Measurements from ENCODE around the gene CYP2B6.

The CYP2B6 gene

DNA sequence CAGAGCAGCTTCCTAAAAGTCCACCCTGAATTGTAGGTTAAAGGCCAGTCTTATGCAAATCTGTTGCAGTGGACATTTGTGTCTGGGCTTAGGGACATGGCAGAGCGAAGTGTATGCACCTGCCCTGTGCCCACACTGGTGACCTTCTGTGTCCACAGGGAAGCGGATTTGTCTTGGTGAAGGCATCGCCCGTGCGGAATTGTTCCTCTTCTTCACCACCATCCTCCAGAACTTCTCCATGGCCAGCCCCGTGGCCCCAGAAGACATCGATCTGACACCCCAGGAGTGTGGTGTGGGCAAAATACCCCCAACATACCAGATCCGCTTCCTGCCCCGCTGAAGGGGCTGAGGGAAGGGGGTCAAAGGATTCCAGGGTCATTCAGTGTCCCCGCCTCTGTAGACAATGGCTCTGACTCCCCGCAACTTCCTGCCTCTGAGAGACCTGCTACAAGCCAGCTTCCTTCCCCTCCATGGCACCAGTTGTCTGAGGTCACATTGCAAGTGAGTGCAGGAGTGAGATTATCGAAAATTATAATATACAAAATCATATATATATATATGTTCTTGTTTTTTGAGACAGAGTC lies 25.5 kb downstream of the CYP2B6 start:
- TF ChIP-seq, protein P1, sequence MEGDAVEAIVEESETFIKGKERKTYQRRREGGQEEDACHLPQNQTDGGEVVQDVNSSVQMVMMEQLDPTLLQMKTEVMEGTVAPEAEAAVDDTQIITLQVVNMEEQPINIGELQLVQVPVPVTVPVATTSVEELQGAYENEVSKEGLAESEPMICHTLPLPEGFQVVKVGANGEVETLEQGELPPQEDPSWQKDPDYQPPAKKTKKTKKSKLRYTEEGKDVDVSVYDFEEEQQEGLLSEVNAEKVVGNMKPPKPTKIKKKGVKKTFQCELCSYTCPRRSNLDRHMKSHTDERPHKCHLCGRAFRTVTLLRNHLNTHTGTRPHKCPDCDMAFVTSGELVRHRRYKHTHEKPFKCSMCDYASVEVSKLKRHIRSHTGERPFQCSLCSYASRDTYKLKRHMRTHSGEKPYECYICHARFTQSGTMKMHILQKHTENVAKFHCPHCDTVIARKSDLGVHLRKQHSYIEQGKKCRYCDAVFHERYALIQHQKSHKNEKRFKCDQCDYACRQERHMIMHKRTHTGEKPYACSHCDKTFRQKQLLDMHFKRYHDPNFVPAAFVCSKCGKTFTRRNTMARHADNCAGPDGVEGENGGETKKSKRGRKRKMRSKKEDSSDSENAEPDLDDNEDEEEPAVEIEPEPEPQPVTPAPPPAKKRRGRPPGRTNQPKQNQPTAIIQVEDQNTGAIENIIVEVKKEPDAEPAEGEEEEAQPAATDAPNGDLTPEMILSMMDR (IDR thresholded peaks at IDR 0.05), result no peak
- TF ChIP-seq ZFX (IDR thresholded peaks at IDR 0.05; ENCODE audit: borderline replicate concordance), result no peak
- H3K27ac ChIP-seq, result no peak overlapping the region

- H3K27ac ChIP-seq, result no peak overlapping the region
- TF ChIP-seq, protein P1 (IDR thresholded peaks at IDR 0.05), result no peak
- TF ChIP-seq ZFX (IDR thresholded peaks at IDR 0.05; ENCODE audit: borderline replicate concordance), result no peak
These were observed 27.7 kb downstream of the CYP2B6 start for GRCh38 chr19:41018736-41019290.

- H3K27ac ChIP-seq, result no peak overlapping the region
- no peak for TF ChIP-seq ZFX (IDR thresholded peaks at IDR 0.05; ENCODE audit: borderline replicate concordance)
These were observed 28.3 kb downstream of the CYP2B6 start for GRCh38 chr19:41019346-41019745.

- TF ChIP-seq, protein P1 (IDR thresholded peaks at IDR 0.05), result no peak
- no peak for TF ChIP-seq ZFX (IDR thresholded peaks at IDR 0.05; ENCODE audit: borderline replicate concordance)
- no peak overlapping the region for H3K27ac ChIP-seq
These were observed 32.1 kb downstream of the CYP2B6 start for GRCh38 chr19:41023193-41023592.

GRCh38 chr19:41025411-41025810 lies 34.3 kb downstream of the CYP2B6 start:
- H3K27ac ChIP-seq, result no peak overlapping the region
- TF ChIP-seq, protein P1 (IDR thresholded peaks at IDR 0.05), result no peak
- no peak for TF ChIP-seq ZFX (IDR thresholded peaks at IDR 0.05; ENCODE audit: borderline replicate concordance)

DNA sequence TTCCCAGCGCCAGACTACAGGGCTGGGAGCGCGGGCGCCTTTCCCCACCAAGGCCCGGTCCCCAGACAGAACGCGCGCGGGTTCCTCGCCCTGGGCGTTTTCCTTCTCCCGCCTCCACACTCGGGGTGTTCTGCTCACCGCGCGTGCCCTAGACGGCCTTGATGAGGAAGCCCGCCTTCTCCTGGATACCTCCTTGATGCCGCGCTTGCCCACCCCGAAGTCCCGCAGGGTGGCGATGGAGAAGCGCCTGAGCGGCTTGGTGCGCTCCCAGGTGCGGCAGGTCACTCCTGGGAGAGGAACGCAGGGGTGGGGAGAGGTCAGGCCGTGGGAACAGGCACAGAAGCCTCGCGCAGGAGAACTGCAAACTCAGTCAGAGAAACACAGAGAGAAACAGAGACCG lies 34.8 kb downstream of the CYP2B6 start:
- TF ChIP-seq, protein P1 (IDR thresholded peaks at IDR 0.05), result no peak
- no peak for TF ChIP-seq ZFX (IDR thresholded peaks at IDR 0.05; ENCODE audit: borderline replicate concordance)
- H3K27ac ChIP-seq, result no peak overlapping the region

GRCh38 chr19:41027273-41027967 lies 36.3 kb downstream of the CYP2B6 start:
- no peak overlapping the region for H3K27ac ChIP-seq
- TF ChIP-seq ZFX (IDR thresholded peaks at IDR 0.05; ENCODE audit: borderline replicate concordance), result no peak
- TF ChIP-seq, protein P1 (IDR thresholded peaks at IDR 0.05), result no peak

All from 22Rv1 (cell line).